Ishikawa (cell line): Measurements from ENCODE around the gene RWDD1.

Experiments used
- CEBPB ChIP-seq: IDR thresholded peaks from 2 replicates; pipeline ENCODE4 v1.6.1; 2012
- MAX ChIP-seq: IDR thresholded peaks from 2 replicates; pipeline ENCODE4 v1.6.1; 2012
- RAD21 ChIP-seq: IDR thresholded peaks from 2 replicates; pipeline ENCODE4 v1.6.1; 2012; ENCODE audit warnings: low read depth
- REST ChIP-seq: IDR thresholded peaks from 2 replicates; pipeline ENCODE4 v1.6.1; 2012; ENCODE audit warnings: low read depth, mild to moderate bottlenecking
- TAF1 ChIP-seq: IDR thresholded peaks from 2 replicates; pipeline ENCODE4 v1.6.1; 2012; ENCODE audit warnings: low read depth, mild to moderate bottlenecking
- USF1 ChIP-seq: IDR thresholded peaks from 2 replicates; pipeline ENCODE4 v1.6.1; 2012

- TF ChIP-seq RAD21 (no peak), TAF1 (no peak), USF1 (no peak), MAX (no peak), CEBPB (no peak), REST (no peak)
Measured at GRCh38 chr6:116556065-116556464, 15.2 kb upstream of the RWDD1 start.
